Pulmonary artery endothelial cell (primary cell): ENCODE data around the gene SLC4A2. TPM values are rescaled to one million over a fixed set of nuclear protein-coding genes. Genes with fewer than 3 reads are reported as not detected.

ENCODE experiments used
- DNase-seq: peaks from one replicate; pipeline ENCODE4 v3.0.0-alpha.2; 2011; ENCODE audit warnings: low read depth, low spot score
- total RNA-seq: library from RNA; depleted of rRNA; stranded (reverse); fragments of >200 nt; gene quantifications from 2 replicates; pipeline ENCODE4 v1.2.3, GENCODE V29; 2014

Gene SLC4A2
- total RNA-seq, 1 donor from 2014 or later: 64.6 TPM

- no peak for DNase-seq
These were observed 14.1 kb upstream of the SLC4A2 start for GRCh38 chr7:151045262-151045661.

- DNase-seq: no peak
These were observed 13.4 kb upstream of the SLC4A2 start for GRCh38 chr7:151045967-151046366.

GRCh38 chr7:151046603-151047573 is 12.5 kb upstream of the SLC4A2 start:
- no peak for DNase-seq

- DNase-seq: no peak
These were observed 11.2 kb upstream of the SLC4A2 start, which contains the start of gene ASIC3 for GRCh38 chr7:151047976-151048815. Gene ASIC3 (plus strand): TSS chr7:151048531. CDS start chr7:151048886, 355 bp downstream.

GRCh38 chr7:151048911-151049463 is 10.4 kb upstream of the SLC4A2 start:
- DNase-seq: no peak

- peak; percentile 30 for DNase-seq
These were observed 8.3 kb upstream of the SLC4A2 start for GRCh38 chr7:151051108-151051507.

- DNase-seq: no peak
These were observed 6.3 kb upstream of the SLC4A2 start for GRCh38 chr7:151053096-151053495.

GRCh38 chr7:151053751-151054150 is 5.6 kb upstream of the SLC4A2 start:
- no peak for DNase-seq

GRCh38 chr7:151056283-151056665 is 3.1 kb upstream of the SLC4A2 start:
- DNase-seq: no peak

- no peak for DNase-seq
These were observed 2.5 kb upstream of the SLC4A2 start for GRCh38 chr7:151056666-151057505.

- DNase-seq: no peak
These were observed 1.8 kb upstream of the SLC4A2 start, which contains the start of gene CDK5 for GRCh38 chr7:151057506-151057988. Gene CDK5 (minus strand): TSS chr7:151057897. CDS start chr7:151057848, 49 bp downstream.

GRCh38 chr7:151057989-151058780 is 1.2 kb upstream of the SLC4A2 start:
- peak; percentile 98 for DNase-seq

GRCh38 chr7:151058781-151059366 is 515 bp upstream of the SLC4A2 start:
- DNase-seq: no peak

GRCh38 chr7:151060113-151060415 is 675 bp downstream of the SLC4A2 start:
- DNase-seq: no peak

GRCh38 chr7:151060416-151061212 is 1.2 kb downstream of the SLC4A2 start:
- DNase-seq: no peak

- DNase-seq: no peak
These were observed 2.1 kb downstream of the SLC4A2 start for GRCh38 chr7:151061213-151062110.

- DNase-seq: no peak
These were observed 2.7 kb downstream of the SLC4A2 start for GRCh38 chr7:151062111-151062398.
